Keratinocyte (primary cell): ENCODE results near the gene NUMBL. TPM values are rescaled to one million over a fixed set of nuclear protein-coding genes. Genes with fewer than 3 reads are reported as not detected.

Source experiments
- DNase-seq: peaks from one replicate; pipeline ENCODE4 v3.0.0-alpha.2; 2011; ENCODE audit warnings: low read depth, missing footprints, low spot score
- FAIRE-seq: peaks from 2 replicates; lab custom pipeline; 2011; peaks lifted over from hg19 to GRCh38; lab: Jason Lieb, UNC
- H2AFZ ChIP-seq: 2 replicates; pipeline ENCODE4 v1.6.0; 2012; ENCODE audit warnings: low read length, control low read depth, inconsistent platforms; ENCODE audit not compliant: control insufficient read depth
- H3K27ac ChIP-seq: 2 replicates; pipeline ENCODE4 v1.5.1; 2011; ENCODE audit warnings: low read length; ENCODE audit not compliant: control insufficient read depth, insufficient read depth
- H3K27me3 ChIP-seq: 3 replicates; pipeline ENCODE4 v1.6.0; 2011; ENCODE audit warnings: low read length; ENCODE audit not compliant: control insufficient read depth, insufficient read depth; ENCODE audit errors: extremely low read depth
- H3K36me3 ChIP-seq, 2 experiments: 2 replicates in 1 of 2; 3 replicates in 1 of 2; pipeline ENCODE4 v1.5.1; 2011; ENCODE audit warnings: low read length in 2 of 2, mild to moderate bottlenecking in 1 of 2; ENCODE audit not compliant: control insufficient read depth in 2 of 2, insufficient read depth in 2 of 2; ENCODE audit errors: extremely low read depth in 1 of 2
- H3K4me1 ChIP-seq: 3 replicates; pipeline ENCODE4 v1.5.1; 2011; ENCODE audit warnings: low read length; ENCODE audit not compliant: control insufficient read depth, insufficient read depth; ENCODE audit errors: extremely low read depth
- H3K4me2 ChIP-seq: 3 replicates; pipeline ENCODE4 v1.6.0; 2011; ENCODE audit warnings: low read depth, low read length; ENCODE audit not compliant: control insufficient read depth, insufficient read depth; ENCODE audit errors: extremely low read depth
- H3K4me3 ChIP-seq, 3 experiments: fragments of 200-600 bp in 1 of 3; sonication (generic) in 1 of 3; 2 replicates in 2 of 3; 3 replicates in 1 of 3; pipeline ENCODE4 v1.5.1; 2011 to 2016; ENCODE audit warnings: low read length in 3 of 3, mild to moderate bottlenecking in 3 of 3, control low read depth in 2 of 3, inconsistent platforms in 1 of 3, low read depth in 1 of 3, mixed read lengths in 1 of 3, mixed run types in 1 of 3, moderate library complexity in 1 of 3; ENCODE audit not compliant: control insufficient read depth in 2 of 3, insufficient read depth in 2 of 3; ENCODE audit errors: extremely low read depth in 1 of 3
- H3K79me2 ChIP-seq: 2 replicates; pipeline ENCODE4 v1.6.0; 2012; ENCODE audit warnings: low read length; ENCODE audit not compliant: control insufficient read depth, insufficient read depth
- H3K9ac ChIP-seq: 3 replicates; pipeline ENCODE4 v1.6.0; 2011; ENCODE audit warnings: low read length; ENCODE audit not compliant: control insufficient read depth, insufficient read depth; ENCODE audit errors: extremely low read depth
- H3K9me1 ChIP-seq: 3 replicates; pipeline ENCODE4 v1.6.0; 2011; ENCODE audit warnings: low read length; ENCODE audit not compliant: control insufficient read depth, insufficient read depth; ENCODE audit errors: extremely low read depth
- H3K9me3 ChIP-seq: 2 replicates; pipeline ENCODE4 v1.5.1; 2012; ENCODE audit warnings: low read depth, low read length; ENCODE audit not compliant: control insufficient read depth
- H4K20me1 ChIP-seq: 3 replicates; pipeline ENCODE4 v1.6.0; 2011; ENCODE audit warnings: low read length; ENCODE audit not compliant: control insufficient read depth, insufficient read depth; ENCODE audit errors: extremely low read depth
- CTCF ChIP-seq, 3 experiments: IDR thresholded peaks in 1 of 3; conservative IDR thresholded peaks in 1 of 3; optimal IDR thresholded peaks in 1 of 3; 2 replicates in 2 of 3; 3 replicates in 1 of 3; pipeline versions ENCODE3 to v1.5.1; 2011; ENCODE audit warnings: low read length in 3 of 3, mild to moderate bottlenecking in 3 of 3, moderate library complexity in 2 of 3, control low read depth in 1 of 3, inconsistent platforms in 1 of 3; ENCODE audit not compliant: insufficient read depth in 2 of 3; ENCODE audit errors: extremely low read depth in 1 of 3
- EZH2 ChIP-seq: IDR thresholded peaks from one replicate; pipeline ENCODE4 v1.6.1; 2012; ENCODE audit warnings: inconsistent platforms, mild to moderate bottlenecking, low read length, moderate library complexity
- dilution Hi-C: fragments of 300-500 bp; cut with MboI; formaldehyde crosslinking; loops from one replicate; pipeline ENCODE4 v1.7.0; 2020; ENCODE audit warnings: low sequenced_read_pairs; ENCODE audit not compliant: extremely low pct_ligation_motif_present
- polyA plus RNA-seq, 5 experiments: library from polyadenylated mRNA; depleted of rRNA in 3 of 5; stranded (reverse) in 3 of 5; stranded (forward) in 1 of 5; unstranded in 1 of 5; fragments of >200 nt; gene quantifications; 1 replicate in 1 of 5; 2 replicates in 3 of 5; 3 replicates in 1 of 5; pipeline versions ENCODE4 v1.2.1 to v1.2.3, GENCODE V29; 2011 to 2012; ENCODE audit warnings: missing spikeins in 2 of 5, low read depth in 1 of 5, low replicate concordance in 1 of 5

Gene NUMBL
- polyA plus RNA-seq, 1 donor (not counting 4 experiments of a cell fraction or from before 2014, with no cell fraction given) = 5.7 TPM

- TF ChIP-seq CTCF (optimal IDR thresholded peaks at IDR 0.05 in 1 of 3, IDR thresholded peaks at IDR 0.05 in 1 of 3, conservative IDR thresholded peaks at IDR 0.05 in 1 of 3; ENCODE audit: extremely low read depth in 1 of 3, insufficient read depth in 2 of 3, low read length in 3 of 3) (no peak), EZH2 (no peak)
- H3K4me1 ChIP-seq = peaks cover 14% of the 10 kb centered on the region
- H3K27me3 ChIP-seq = no peaks in the 10 kb centered on the region
- no peak overlapping the region for H3K9ac ChIP-seq
- FAIRE-seq (no peak), DNase-seq (no peak)
- no peak overlapping the region for H3K27ac ChIP-seq
- peaks cover 3% of the 10 kb centered on the region for H3K79me2 ChIP-seq
- no peaks in the 10 kb centered on the region for H3K9me3 ChIP-seq
- no peak overlapping the region for H3K4me2 ChIP-seq
- H3K36me3 ChIP-seq = peaks cover 11 to 24% of the 10 kb centered on the region in 2 experiments
- no peaks in the 10 kb centered on the region for H4K20me1 ChIP-seq
- H2AFZ ChIP-seq = no peak overlapping the region
- dilution Hi-C loops = no loop called here
- no peaks in the 10 kb centered on the region for H3K9me1 ChIP-seq
- H3K4me3 ChIP-seq = no peak overlapping the region
Measured at GRCh38 chr19:40683437-40683836, 7.0 kb downstream of the NUMBL start.

GRCh38 chr19:40682431-40682964, 8.0 kb downstream of the NUMBL start:
- Histone ChIP-seq H3K27me3 (no peaks in the 10 kb centered on the region), H3K4me3 (no peak overlapping the region), H3K4me2 (no peak overlapping the region), H3K9me3 (no peaks in the 10 kb centered on the region), H4K20me1 (no peaks in the 10 kb centered on the region), H2AFZ (no peak overlapping the region), H3K9me1 (no peaks in the 10 kb centered on the region), H3K79me2 (no peaks in the 10 kb centered on the region), H3K9ac (no peak overlapping the region), H3K27ac (no peak overlapping the region), H3K4me1 (peaks cover 4% of the 10 kb centered on the region), H3K36me3 (peaks cover 12 to 26% of the 10 kb centered on the region in 2 experiments)
- TF ChIP-seq EZH2 = no peak
- no peak for TF ChIP-seq CTCF (optimal IDR thresholded peaks at IDR 0.05 in 1 of 3, IDR thresholded peaks at IDR 0.05 in 1 of 3, conservative IDR thresholded peaks at IDR 0.05 in 1 of 3; ENCODE audit: extremely low read depth in 1 of 3, insufficient read depth in 2 of 3, low read length in 3 of 3)
- no peak for DNase-seq
- dilution Hi-C loops = no loop called here
- no peak for FAIRE-seq
